Gastroesophageal sphincter (tissue), 3 donors: ENCODE measurements around the gene GABARAPL2.

Experiments used
- CTCF ChIP-seq, 4 experiments: fragments of 200-600 bp in 2 of 4; fragments of 450-650 bp in 2 of 4; sonication (generic) in 1 of 4; IDR thresholded peaks; one replicate each; pipeline ENCODE4 v1.5.1; 2017 to 2019; ENCODE audit warnings: antibody characterized with exemption in 4 of 4, mild to moderate bottlenecking in 2 of 4, moderate library complexity in 2 of 4
- POLR2A ChIP-seq, 2 donors: fragments of 450-650 bp; IDR thresholded peaks; one replicate each; pipeline ENCODE4 v1.6.1; 2017; ENCODE audit warnings: antibody characterized with exemption in 2 of 2, mild to moderate bottlenecking in 2 of 2, moderate library complexity in 1 of 2
- POLR2AphosphoS5 ChIP-seq: sonication (generic); formaldehyde crosslinking; IDR thresholded peaks from one replicate; pipeline ENCODE4 v1.6.1; 2017; ENCODE audit warnings: antibody characterized with exemption

DNA sequence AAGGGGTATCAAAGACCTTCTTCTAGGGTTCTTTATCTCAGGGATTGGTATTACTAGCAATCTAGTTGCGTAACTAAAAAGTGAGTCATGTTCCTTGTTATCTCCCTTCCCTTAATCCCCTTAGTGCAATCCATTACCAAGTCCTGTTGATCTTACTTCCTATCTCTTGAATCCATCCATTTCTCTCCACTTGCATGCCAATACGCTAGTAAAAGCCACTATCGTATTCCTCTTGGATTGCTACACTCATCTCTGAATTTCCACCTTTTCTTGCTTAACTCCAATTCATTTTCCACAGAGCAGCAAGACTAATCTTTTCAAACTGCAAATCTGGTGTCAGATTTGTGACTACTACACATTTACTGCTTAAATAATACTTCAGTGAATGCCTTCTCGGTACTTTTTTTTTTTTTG, 58.7 kb downstream of the GABARAPL2 start:
- TF ChIP-seq POLR2AphosphoS5 (no peak), CTCF (IDR thresholded peaks at IDR 0.05) (no peak), POLR2A (IDR thresholded peaks at IDR 0.05) (no peak)
